Measurements from ENCODE around the gene DIAPH1. TPM values are rescaled to one million over a fixed set of nuclear protein-coding genes. Genes with fewer than 3 reads are reported as not detected.

The DIAPH1 gene
- total RNA-seq, 4 donors from 2014 or later = 27.7 to 69.4 (median 30.2) TPM

- no peaks in the 10 kb centered on the region for H3K27me3 ChIP-seq
- no peak overlapping the region for H3K27ac ChIP-seq
- TF ChIP-seq, protein P1, sequence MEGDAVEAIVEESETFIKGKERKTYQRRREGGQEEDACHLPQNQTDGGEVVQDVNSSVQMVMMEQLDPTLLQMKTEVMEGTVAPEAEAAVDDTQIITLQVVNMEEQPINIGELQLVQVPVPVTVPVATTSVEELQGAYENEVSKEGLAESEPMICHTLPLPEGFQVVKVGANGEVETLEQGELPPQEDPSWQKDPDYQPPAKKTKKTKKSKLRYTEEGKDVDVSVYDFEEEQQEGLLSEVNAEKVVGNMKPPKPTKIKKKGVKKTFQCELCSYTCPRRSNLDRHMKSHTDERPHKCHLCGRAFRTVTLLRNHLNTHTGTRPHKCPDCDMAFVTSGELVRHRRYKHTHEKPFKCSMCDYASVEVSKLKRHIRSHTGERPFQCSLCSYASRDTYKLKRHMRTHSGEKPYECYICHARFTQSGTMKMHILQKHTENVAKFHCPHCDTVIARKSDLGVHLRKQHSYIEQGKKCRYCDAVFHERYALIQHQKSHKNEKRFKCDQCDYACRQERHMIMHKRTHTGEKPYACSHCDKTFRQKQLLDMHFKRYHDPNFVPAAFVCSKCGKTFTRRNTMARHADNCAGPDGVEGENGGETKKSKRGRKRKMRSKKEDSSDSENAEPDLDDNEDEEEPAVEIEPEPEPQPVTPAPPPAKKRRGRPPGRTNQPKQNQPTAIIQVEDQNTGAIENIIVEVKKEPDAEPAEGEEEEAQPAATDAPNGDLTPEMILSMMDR (IDR thresholded peaks at IDR 0.05) = no peak
- no peak for TF ChIP-seq POLR2A (IDR thresholded peaks at IDR 0.05)
- no peak for DNase-seq
- no peak overlapping the region for H3K4me3 ChIP-seq
- intact Hi-C loops (cut with DNase I; ENCODE audit: low total_unique reads) = no loop called here
- H3K36me3 ChIP-seq = no peaks in the 10 kb centered on the region
- H3K4me1 ChIP-seq = no peaks in the 10 kb centered on the region
- H3K9me3 ChIP-seq = no peaks in the 10 kb centered on the region
These were observed 43.2 kb upstream of the DIAPH1 start for GRCh38 chr5:141662028-141662427.

DNA sequence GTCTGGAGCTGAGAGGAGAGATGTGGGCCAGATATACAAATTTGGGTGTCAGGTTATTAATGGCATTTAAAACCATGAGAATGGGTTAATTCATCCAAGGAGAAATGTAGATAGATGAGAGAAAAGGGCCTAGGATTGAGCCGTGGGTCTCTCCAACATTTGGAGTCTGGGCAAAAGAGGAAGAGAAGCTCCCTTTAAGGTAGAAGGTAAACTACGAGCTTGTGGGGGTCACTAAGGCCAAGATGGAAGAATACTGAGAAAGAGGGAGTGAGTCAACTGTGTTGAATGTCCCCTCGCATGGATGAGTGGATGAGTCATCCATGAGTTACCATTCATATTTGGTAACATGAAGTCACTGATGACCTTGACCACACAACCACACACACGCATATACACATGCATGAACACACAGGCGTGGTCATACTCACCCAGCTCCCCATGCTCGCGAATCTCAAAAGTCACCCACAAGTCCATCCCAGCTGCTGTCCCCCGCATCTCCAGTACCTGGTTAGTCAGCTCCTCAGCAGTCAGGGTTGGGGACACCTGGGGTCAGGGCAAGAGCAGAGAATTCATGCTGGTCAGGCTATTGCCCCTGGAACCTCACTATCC is 39.2 kb upstream of the DIAPH1 start:
- intact Hi-C loops (cut with DNase I; ENCODE audit: low total_unique reads) = no loop called here
- no peaks in the 10 kb centered on the region for H3K27me3 ChIP-seq
- no peak overlapping the region for H3K4me3 ChIP-seq
- H3K27ac ChIP-seq = no peak overlapping the region
- no peaks in the 10 kb centered on the region for H3K4me1 ChIP-seq
- no peak for DNase-seq
- TF ChIP-seq POLR2A (IDR thresholded peaks at IDR 0.05) = no peak
- TF ChIP-seq, protein P1 (IDR thresholded peaks at IDR 0.05) = no peak
- H3K36me3 ChIP-seq = no peaks in the 10 kb centered on the region
- H3K9me3 ChIP-seq = no peaks in the 10 kb centered on the region

DNA sequence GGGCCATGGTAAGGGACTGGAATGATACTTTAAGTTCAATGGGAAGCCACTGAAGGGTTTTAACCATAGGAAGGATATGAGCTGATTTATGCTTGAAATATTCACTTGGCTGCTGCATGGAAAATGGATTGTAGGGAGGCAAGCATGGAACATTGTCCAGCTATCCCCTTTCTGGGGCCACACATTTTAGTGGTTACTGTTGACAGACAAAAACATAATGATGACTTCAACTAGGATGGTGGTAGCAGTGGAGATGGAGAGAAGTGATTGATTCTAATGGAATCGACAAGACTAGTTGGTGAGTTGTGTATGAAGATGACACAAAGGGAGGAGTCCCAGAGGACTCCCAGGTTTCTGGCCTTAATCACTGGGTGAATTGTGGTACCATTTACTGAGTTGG is 38.6 kb upstream of the DIAPH1 start:
- TF ChIP-seq, protein P1 (IDR thresholded peaks at IDR 0.05) = no peak
- no peak for TF ChIP-seq POLR2A (IDR thresholded peaks at IDR 0.05)
- no peak for DNase-seq
- H3K27ac ChIP-seq = no peak overlapping the region

DNA sequence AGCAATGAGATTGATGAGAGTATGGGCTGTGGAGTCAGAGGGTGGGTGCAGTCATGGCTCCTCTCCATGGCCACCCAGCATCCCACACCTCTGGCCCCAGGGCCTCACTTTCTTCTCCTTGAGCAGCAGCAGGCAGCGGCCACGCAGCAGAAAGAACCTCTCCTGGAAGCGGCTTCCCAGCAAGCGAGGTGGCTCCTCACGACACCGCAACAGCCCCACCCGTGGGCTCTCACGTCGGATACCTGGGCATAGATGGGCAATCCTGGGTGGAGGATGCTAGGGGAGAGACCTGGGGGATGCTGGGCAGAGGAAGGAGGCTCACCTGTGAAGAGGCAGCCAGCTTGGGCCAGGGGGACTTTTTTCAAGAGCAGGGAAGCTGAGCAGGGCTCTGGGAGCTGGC is 37.6 kb upstream of the DIAPH1 start:
- intact Hi-C loops (cut with DNase I; ENCODE audit: low total_unique reads) = no loop called here
- Histone ChIP-seq H3K4me3 (no peak overlapping the region), H3K36me3 (no peaks in the 10 kb centered on the region), H3K9me3 (no peaks in the 10 kb centered on the region), H3K4me1 (no peaks in the 10 kb centered on the region), H3K27me3 (no peaks in the 10 kb centered on the region), H3K27ac (no peak overlapping the region)
- TF ChIP-seq POLR2A (IDR thresholded peaks at IDR 0.05) = no peak
- TF ChIP-seq, protein P1 (IDR thresholded peaks at IDR 0.05) = no peak
- DNase-seq = no peak

More for the DNA sequence above, 38.6 kb upstream of the DIAPH1 start:
- Histone ChIP-seq H3K4me1 (no peaks in the 10 kb centered on the region), H3K27me3 (no peaks in the 10 kb centered on the region), H3K4me3 (no peak overlapping the region), H3K9me3 (no peaks in the 10 kb centered on the region), H3K36me3 (no peaks in the 10 kb centered on the region)
- intact Hi-C loops (cut with DNase I; ENCODE audit: low total_unique reads) = no loop called here

GRCh38 chr5:141655020-141655419 is 36.2 kb upstream of the DIAPH1 start:
- DNase-seq = no peak
- H3K4me3 ChIP-seq = no peak overlapping the region
- intact Hi-C loops (cut with DNase I; ENCODE audit: low total_unique reads) = no loop called here
- no peaks in the 10 kb centered on the region for H3K4me1 ChIP-seq
- no peak overlapping the region for H3K27ac ChIP-seq
- H3K36me3 ChIP-seq = no peaks in the 10 kb centered on the region
- H3K9me3 ChIP-seq = no peaks in the 10 kb centered on the region
- TF ChIP-seq, protein P1 (IDR thresholded peaks at IDR 0.05) = no peak
- no peak for TF ChIP-seq POLR2A (IDR thresholded peaks at IDR 0.05)
- no peaks in the 10 kb centered on the region for H3K27me3 ChIP-seq
